Anterior cingulate cortex (tissue), 58 donors: ENCODE data around the gene WDR77.

Experiments
- DNase-seq, 58 donors: peaks; one replicate each; lab custom pipeline; 2025; lab: John Stamatoyannopoulos, UW

WDR77 gene

GRCh38 chr1:111448918-111449702, at the start of gene WDR77, which contains the start of gene ATP5PB:
TSS of gene WDR77 (minus strand) at chr1:111449256. CDS start at chr1:111449169, 87 bp downstream.
TSS of gene ATP5PB (plus strand) at chr1:111449464. CDS start at chr1:111449542, 78 bp downstream.
- peak; percentile 49 to 98 (median 90) for DNase-seq

DNA sequence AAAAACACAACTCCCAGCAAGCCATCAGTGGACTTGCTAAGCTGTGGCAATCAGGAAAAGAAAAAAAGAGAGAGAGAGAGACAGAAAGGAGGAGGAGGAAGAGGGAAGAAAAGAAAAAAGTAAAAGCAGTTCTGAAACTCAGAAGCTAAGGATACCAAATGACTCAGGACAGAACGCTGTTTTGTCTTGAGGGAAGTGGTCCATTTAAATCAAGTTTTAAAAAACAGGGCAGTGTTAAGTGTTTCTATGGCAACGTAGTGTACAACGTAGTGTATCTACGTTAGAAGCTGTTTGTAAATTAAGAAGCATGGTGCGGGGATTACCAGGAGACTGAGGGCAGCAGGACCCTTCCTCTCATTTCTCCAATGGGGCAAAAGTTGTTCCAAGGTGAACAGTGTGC, 48.5 kb upstream of the WDR77 start:
- no peak for DNase-seq

- DNase-seq = no peak
Observed at GRCh38 chr1:111496398-111496797, 47.3 kb upstream of the WDR77 start.

DNA sequence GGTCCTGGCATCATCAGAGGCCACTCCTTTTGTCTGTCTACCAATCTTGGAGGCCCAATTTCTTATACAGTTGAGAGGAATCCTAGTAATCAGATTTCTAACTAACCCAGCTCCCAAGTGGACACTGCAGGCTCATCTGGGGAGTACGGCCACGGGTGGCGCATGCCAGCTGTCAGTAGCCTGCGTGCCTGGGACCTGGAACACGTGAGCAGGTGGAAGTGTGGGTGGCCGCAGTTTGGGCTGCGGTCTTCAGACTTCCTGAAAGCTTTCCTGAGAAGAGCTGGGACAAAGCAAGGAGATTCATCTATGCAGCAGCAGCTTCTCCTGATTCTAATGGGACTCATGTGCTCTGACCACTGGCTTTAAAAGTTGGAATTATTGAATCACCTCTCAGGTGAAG, 42.0 kb upstream of the WDR77 start:
- peak in 3 of 58 donors; percentile 13 to 37 (median 25) for DNase-seq

GRCh38 chr1:111490220-111490619, 41.2 kb upstream of the WDR77 start:
- no peak for DNase-seq

- peak in 9 of 58 donors; percentile 14 to 65 (median 35) for DNase-seq
Observed at GRCh38 chr1:111489604-111490003, 40.5 kb upstream of the WDR77 start.

- peak in 17 of 58 donors; percentile 25 to 81 (median 47) for DNase-seq
Observed at GRCh38 chr1:111488669-111489068, 39.6 kb upstream of the WDR77 start.

GRCh38 chr1:111487133-111487532, 38.1 kb upstream of the WDR77 start:
- DNase-seq = no peak

DNA sequence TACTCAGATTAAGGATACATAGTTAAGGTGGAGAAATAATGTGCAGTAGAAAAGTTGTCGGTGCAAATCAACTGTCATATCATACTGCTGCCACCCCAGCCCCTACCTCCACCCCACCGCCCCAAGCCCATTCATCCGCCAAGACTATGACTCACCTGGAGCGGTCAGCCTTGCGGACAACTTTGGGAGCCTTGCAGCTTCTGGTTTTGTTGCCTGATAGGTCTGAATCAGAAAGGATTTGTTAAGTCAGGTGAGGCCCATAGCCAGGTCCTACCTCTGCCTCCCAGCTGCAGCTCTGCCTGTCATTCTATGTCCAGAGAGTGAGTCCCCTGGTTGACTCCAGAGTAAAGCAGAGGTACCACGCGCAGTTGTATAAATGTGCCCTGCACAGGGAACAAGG, 37.4 kb upstream of the WDR77 start:
- DNase-seq = no peak

DNA sequence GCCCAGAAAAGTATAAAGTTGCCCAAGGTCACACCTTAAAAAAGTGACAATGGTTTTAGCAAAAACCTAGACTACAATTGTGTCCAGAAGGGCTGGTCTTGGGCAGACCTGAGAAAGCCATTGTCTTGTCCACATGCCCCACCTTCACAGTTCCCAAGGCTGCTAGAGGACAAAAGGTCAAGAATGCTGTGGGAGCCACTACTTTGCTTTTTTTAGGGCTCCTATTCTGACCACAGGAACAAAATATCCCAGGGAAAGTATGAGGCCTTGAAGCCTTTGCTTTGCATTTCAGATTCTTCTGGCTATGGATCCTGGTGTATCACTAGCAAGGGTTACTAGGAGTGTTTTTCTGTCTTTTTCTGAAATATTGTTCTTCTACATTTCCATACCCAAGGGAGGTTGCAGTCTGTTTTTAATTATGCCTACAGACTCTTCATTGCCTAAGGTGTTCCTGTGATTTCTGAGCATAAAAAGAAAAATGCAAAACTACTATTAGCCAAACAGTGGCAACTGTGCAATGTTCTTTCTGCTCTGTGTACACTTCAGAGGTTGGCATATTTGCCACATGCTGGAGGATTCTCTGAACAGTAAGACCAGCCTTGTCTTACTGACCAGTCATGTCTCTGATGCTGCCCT, 35.5 kb upstream of the WDR77 start:
- DNase-seq = no peak

DNA sequence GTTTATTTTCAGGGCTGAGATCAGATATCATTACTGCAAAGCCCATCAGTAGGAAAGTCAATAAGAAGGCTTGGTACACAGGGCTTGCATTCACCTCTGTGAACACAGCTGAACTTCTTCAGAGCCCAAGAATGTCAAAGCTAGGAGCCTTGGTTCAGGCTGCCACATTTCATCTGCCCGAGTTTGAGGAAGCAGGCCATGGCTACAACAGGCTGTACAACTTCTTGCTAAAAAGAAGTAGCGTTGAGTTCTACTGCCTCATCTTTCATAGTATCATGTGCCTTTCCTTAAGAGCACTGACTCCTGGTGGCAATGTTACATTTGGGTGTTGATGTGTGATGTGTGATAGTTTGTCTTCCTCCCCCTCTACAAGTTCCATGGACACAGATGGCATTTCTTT, 34.8 kb upstream of the WDR77 start:
- DNase-seq = no peak

- no peak for DNase-seq
Observed at GRCh38 chr1:111483166-111483565, 34.1 kb upstream of the WDR77 start.

- peak in 49 of 58 donors; percentile 13 to 83 (median 58) for DNase-seq
Observed at GRCh38 chr1:111481387-111482221, 32.5 kb upstream of the WDR77 start.

- DNase-seq = no peak
Observed at GRCh38 chr1:111480674-111481073, 31.6 kb upstream of the WDR77 start.

DNA sequence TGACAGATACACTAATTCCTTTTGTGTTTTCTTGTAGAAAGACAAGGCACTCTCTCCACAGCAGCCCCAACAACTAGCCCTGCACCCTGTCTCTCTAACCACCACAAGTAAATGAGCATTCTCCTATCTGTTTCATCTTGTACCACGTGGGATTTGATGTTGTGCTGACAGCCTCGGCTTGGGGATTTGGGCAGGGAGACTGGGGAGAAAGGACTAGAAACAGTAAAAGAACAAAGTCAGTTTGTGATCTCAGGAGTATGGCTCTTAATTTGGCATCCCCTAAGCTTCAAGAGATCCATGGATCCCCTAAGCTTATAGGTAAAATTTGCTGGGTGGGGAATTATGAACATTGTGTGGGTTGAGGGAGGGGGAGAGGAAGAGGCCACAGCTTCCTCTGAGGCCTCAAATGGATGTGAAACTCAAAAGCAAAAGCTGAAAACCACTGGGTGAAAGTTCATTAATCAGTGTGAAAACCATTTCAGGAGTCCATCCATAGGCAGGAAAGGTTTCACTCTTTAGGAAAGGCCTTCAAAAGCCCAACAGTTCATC, 27.8 kb upstream of the WDR77 start:
- DNase-seq = no peak

GRCh38 chr1:111476214-111476613, 27.2 kb upstream of the WDR77 start:
- DNase-seq = no peak

GRCh38 chr1:111475701-111476100, 26.6 kb upstream of the WDR77 start:
- no peak for DNase-seq

DNA sequence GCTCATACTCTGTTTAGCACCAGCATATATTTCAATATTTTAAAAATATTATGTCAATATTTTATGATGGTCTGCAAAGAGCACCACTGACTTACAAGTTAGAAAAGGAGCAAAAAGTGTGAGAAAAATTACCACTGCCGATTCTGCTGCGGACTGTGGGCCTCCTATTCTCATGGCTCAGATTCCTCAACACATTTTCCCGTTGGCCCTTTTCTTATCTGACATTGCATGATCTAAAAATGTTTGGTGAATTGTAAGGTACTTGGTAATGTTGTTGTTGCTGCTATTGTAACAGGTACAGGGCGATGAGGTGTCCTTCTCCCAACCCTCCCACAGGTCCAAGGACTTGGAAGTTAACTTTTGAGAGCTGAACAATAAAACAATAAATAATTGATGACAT, 25.5 kb upstream of the WDR77 start:
- no peak for DNase-seq

GRCh38 chr1:111474106-111474505, 25.1 kb upstream of the WDR77 start:
- no peak for DNase-seq

GRCh38 chr1:111471538-111471937, 22.5 kb upstream of the WDR77 start:
- DNase-seq = no peak

DNA sequence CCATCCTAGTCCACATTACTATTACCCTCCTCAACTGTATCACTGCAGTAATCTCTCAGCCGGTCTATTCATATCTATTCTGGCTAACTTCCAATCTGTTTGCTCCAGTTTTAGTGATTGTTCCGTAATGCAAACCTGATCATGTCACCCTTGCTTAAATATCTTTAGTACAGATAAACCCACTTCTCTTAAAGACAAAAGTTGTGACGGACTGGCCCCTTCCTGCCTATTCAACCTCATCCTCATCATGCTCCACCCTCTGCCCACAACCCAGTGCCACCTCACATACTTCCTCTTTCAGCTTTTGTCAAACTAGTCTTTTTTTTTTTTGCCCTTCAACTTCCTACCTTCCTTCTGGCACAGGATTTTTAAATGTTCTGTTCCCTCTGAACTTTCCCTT, 22.0 kb upstream of the WDR77 start:
- DNase-seq = peak in 10 of 58 donors; percentile 6 to 59 (median 20)
